Astrocyte (in vitro differentiated cells and primary cell): Measurements from ENCODE around the gene STX5. TPM values are rescaled to one million over a fixed set of nuclear protein-coding genes. Genes with fewer than 3 reads are reported as not detected.
A peak's percentile ranks its signal among the peaks of the same experiment; 100 is the strongest.

Experiments
- DNase-seq: peaks from one replicate; pipeline ENCODE4 v3.0.0-alpha.2; 2010; ENCODE audit warnings: low read depth
- FAIRE-seq: peaks from 2 replicates; lab custom pipeline; 2011; peaks lifted over from hg19 to GRCh38; lab: Jason Lieb, UNC
- H2AFZ ChIP-seq: 2 replicates; pipeline ENCODE4 v1.6.0; 2012; ENCODE audit warnings: low read depth, low read length, inconsistent platforms
- H3K27ac ChIP-seq: 2 replicates; pipeline ENCODE4 v1.5.1; 2011; ENCODE audit warnings: low read depth, low read length, inconsistent platforms
- H3K27me3 ChIP-seq: 2 replicates; pipeline ENCODE4 v1.6.0; 2011; ENCODE audit warnings: low read length, inconsistent platforms; ENCODE audit not compliant: insufficient read depth
- H3K36me3 ChIP-seq: 2 replicates; pipeline ENCODE4 v1.5.1; 2011; ENCODE audit warnings: low read length, inconsistent platforms; ENCODE audit not compliant: insufficient read depth
- H3K4me1 ChIP-seq: 2 replicates; pipeline ENCODE4 v1.5.1; 2011; ENCODE audit warnings: low read length, inconsistent platforms; ENCODE audit not compliant: insufficient read depth
- H3K4me2 ChIP-seq: 2 replicates; pipeline ENCODE4 v1.6.0; 2012; ENCODE audit warnings: low read length, inconsistent platforms
- H3K4me3 ChIP-seq: 2 replicates; pipeline ENCODE4 v1.5.1; 2011; ENCODE audit warnings: low read depth, mild to moderate bottlenecking, low read length, inconsistent platforms; ENCODE audit not compliant: insufficient read depth
- H3K79me2 ChIP-seq: 2 replicates; pipeline ENCODE4 v1.6.0; 2012; ENCODE audit warnings: mild to moderate bottlenecking, low read length, inconsistent platforms; ENCODE audit not compliant: insufficient read depth
- H3K9ac ChIP-seq: 2 replicates; pipeline ENCODE4 v1.6.0; 2012; ENCODE audit warnings: mild to moderate bottlenecking, low read length, inconsistent platforms
- H3K9me3 ChIP-seq: 2 replicates; pipeline ENCODE4 v1.5.1; 2012; ENCODE audit warnings: low read depth, mild to moderate bottlenecking, low read length, inconsistent platforms; ENCODE audit not compliant: insufficient read depth
- H4K20me1 ChIP-seq: 2 replicates; pipeline ENCODE4 v1.6.0; 2012; ENCODE audit warnings: low read length, inconsistent platforms; ENCODE audit not compliant: insufficient read depth
- H3K27ac Mint-ChIP-seq: one replicate; pipeline ENCODE4 v1.8.0; 2021; ENCODE audit warnings: mild to moderate bottlenecking, mixed read lengths; ENCODE audit not compliant: unreplicated experiment
- H3K27me3 Mint-ChIP-seq: one replicate; pipeline ENCODE4 v1.8.0; 2021; ENCODE audit warnings: low read depth, mixed read lengths; ENCODE audit not compliant: unreplicated experiment
- H3K36me3 Mint-ChIP-seq: one replicate; pipeline ENCODE4 v1.8.0; 2021; ENCODE audit warnings: low read depth, mixed read lengths; ENCODE audit not compliant: unreplicated experiment
- H3K4me1 Mint-ChIP-seq: one replicate; pipeline ENCODE4 v1.8.0; 2021; ENCODE audit warnings: low read depth, mixed read lengths; ENCODE audit not compliant: unreplicated experiment
- H3K4me3 Mint-ChIP-seq: one replicate; pipeline ENCODE4 v1.8.0; 2021; ENCODE audit warnings: mild to moderate bottlenecking, moderate library complexity, mixed read lengths; ENCODE audit not compliant: unreplicated experiment
- H3K9me3 Mint-ChIP-seq: one replicate; pipeline ENCODE4 v1.8.0; 2021; ENCODE audit warnings: mild to moderate bottlenecking, mixed read lengths; ENCODE audit not compliant: unreplicated experiment
- EZH2 ChIP-seq: IDR thresholded peaks from 2 replicates; pipeline ENCODE4 v1.6.1; 2012; ENCODE audit warnings: mild to moderate bottlenecking, low read length, inconsistent platforms; ENCODE audit not compliant: insufficient read depth
- total RNA-seq: library from RNA; stranded (reverse); gene quantifications from 2 replicates; pipeline ENCODE4 v1.2.1, GENCODE V29; 2021
- TF ChIP-seq, protein P1 (sequence below): IDR thresholded peaks from 2 replicates; pipeline ENCODE4 v1.5.1; 2011; ENCODE audit warnings: low read depth, mild to moderate bottlenecking, inconsistent platforms, low read length, moderate library complexity; ENCODE audit not compliant: insufficient read depth

The STX5 gene
- total RNA-seq, 1 donor from 2014 or later, result 45.7 TPM

DNA sequence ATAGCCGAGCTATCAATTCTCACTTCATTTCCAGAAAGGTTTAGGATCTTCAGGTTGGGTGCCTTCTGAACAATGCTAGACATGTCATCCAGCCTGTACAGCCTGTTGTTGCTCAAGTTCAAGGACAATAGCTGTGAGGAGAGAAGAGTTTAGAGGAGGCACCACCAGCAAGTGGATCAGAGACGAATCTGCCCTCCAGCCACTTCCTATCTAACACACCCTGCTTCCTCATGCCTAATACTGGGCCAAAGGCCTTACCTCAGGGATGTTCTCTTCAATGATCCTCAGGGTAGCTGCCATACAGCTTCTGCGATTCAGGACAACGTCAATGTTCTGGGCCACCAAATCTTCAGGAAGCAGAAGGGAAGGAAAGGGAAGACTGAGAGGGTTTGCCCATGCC, 30.8 kb downstream of the STX5 start:
- H3K27ac Mint-ChIP-seq, result no peak overlapping the region
- H2AFZ ChIP-seq, result no peak overlapping the region
- H3K4me1 Mint-ChIP-seq, result peaks cover 11% of the 10 kb centered on the region
- H3K27me3 ChIP-seq, result no peaks in the 10 kb centered on the region
- H3K9me3 ChIP-seq, result no peaks in the 10 kb centered on the region
- DNase-seq, result no peak
- H3K27ac ChIP-seq, result no peak overlapping the region
- peaks cover 29% of the 10 kb centered on the region for H3K36me3 Mint-ChIP-seq
- H3K4me2 ChIP-seq, result no peak overlapping the region
- peaks cover 57% of the 10 kb centered on the region for H4K20me1 ChIP-seq
- no peak overlapping the region for H3K9ac ChIP-seq
- no peaks in the 10 kb centered on the region for H3K27me3 Mint-ChIP-seq
- no peak overlapping the region for H3K4me3 ChIP-seq
- no peak overlapping the region for H3K4me3 Mint-ChIP-seq
- FAIRE-seq, result no peak
- H3K36me3 ChIP-seq, result peaks cover 46% of the 10 kb centered on the region
- TF ChIP-seq, protein P1, sequence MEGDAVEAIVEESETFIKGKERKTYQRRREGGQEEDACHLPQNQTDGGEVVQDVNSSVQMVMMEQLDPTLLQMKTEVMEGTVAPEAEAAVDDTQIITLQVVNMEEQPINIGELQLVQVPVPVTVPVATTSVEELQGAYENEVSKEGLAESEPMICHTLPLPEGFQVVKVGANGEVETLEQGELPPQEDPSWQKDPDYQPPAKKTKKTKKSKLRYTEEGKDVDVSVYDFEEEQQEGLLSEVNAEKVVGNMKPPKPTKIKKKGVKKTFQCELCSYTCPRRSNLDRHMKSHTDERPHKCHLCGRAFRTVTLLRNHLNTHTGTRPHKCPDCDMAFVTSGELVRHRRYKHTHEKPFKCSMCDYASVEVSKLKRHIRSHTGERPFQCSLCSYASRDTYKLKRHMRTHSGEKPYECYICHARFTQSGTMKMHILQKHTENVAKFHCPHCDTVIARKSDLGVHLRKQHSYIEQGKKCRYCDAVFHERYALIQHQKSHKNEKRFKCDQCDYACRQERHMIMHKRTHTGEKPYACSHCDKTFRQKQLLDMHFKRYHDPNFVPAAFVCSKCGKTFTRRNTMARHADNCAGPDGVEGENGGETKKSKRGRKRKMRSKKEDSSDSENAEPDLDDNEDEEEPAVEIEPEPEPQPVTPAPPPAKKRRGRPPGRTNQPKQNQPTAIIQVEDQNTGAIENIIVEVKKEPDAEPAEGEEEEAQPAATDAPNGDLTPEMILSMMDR, result no peak
- no peak for TF ChIP-seq EZH2
- peaks cover 12% of the 10 kb centered on the region for H3K4me1 ChIP-seq
- H3K9me3 Mint-ChIP-seq, result no peaks in the 10 kb centered on the region
- peaks cover 43% of the 10 kb centered on the region for H3K79me2 ChIP-seq

DNA sequence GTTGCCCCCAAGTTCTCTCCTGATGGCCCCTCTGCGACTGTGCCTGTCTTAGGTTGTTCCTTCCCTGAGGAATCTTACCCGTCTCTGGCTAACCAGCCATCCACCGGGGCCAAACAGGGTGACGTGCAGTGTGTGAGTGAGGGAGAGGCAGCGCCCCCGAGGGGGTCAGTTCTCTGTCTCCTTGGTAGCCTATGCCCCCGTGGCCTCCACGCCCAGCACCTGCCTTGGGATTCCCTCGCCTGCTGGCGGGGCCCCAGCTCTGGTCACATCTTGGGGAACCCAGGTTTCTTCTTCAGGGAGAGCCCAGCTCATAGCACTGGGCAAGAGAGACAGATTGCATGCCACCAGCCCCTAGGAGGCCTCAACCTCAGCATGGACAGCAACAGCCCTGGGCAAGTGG, 32.4 kb downstream of the STX5 start:
- Histone ChIP-seq H3K9ac (no peak overlapping the region), H3K36me3 (peaks cover 60% of the 10 kb centered on the region), H3K4me3 (no peak overlapping the region), H3K79me2 (peaks cover 40% of the 10 kb centered on the region), H3K27me3 (no peaks in the 10 kb centered on the region), H3K4me2 (no peak overlapping the region), H4K20me1 (peaks cover 63% of the 10 kb centered on the region), H3K9me3 (no peaks in the 10 kb centered on the region), H3K27ac (no peak overlapping the region), H3K4me1 (peaks cover 6% of the 10 kb centered on the region), H2AFZ (no peak overlapping the region)
- no peaks in the 10 kb centered on the region for H3K27me3 Mint-ChIP-seq
- H3K36me3 Mint-ChIP-seq, result peaks cover 41% of the 10 kb centered on the region
- DNase-seq, result no peak
- H3K4me1 Mint-ChIP-seq, result peaks cover 9% of the 10 kb centered on the region
- no peak overlapping the region for H3K4me3 Mint-ChIP-seq
- TF ChIP-seq EZH2, result no peak
- TF ChIP-seq, protein P1, result no peak
- no peak for FAIRE-seq
- no peak overlapping the region for H3K27ac Mint-ChIP-seq
- no peaks in the 10 kb centered on the region for H3K9me3 Mint-ChIP-seq

DNA sequence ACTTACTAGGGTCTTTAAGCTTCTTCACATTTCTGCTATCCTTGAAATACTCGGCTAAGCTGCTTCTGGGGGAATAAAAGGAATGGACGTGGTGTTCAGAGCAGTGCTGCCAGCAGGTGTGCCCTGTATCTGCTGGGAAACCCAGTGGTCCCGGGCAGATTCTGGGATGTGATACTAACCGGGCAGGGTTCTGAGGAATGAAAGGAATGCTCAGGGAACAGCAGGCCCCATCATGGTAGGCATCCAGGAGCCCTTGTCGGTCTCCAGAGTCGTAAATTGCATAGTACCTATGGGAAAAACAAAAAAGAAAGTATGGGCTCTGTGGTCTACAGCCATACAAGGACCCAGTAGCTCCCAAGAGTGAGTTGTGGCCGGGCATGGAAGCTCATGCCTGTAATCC, 35.6 kb downstream of the STX5 start:
- Histone ChIP-seq H3K4me2 (no peak overlapping the region), H3K27ac (no peak overlapping the region), H3K4me1 (peaks cover 6% of the 10 kb centered on the region), H3K4me3 (no peak overlapping the region), H3K9ac (no peak overlapping the region), H3K36me3 (peaks cover 71% of the 10 kb centered on the region), H4K20me1 (peaks cover 46% of the 10 kb centered on the region), H3K9me3 (no peaks in the 10 kb centered on the region), H3K79me2 (peaks cover 16% of the 10 kb centered on the region), H2AFZ (no peak overlapping the region), H3K27me3 (no peaks in the 10 kb centered on the region)
- H3K36me3 Mint-ChIP-seq, result peaks cover 27% of the 10 kb centered on the region
- no peak overlapping the region for H3K27ac Mint-ChIP-seq
- TF ChIP-seq, protein P1, result no peak
- no peak for TF ChIP-seq EZH2
- no peaks in the 10 kb centered on the region for H3K27me3 Mint-ChIP-seq
- H3K4me3 Mint-ChIP-seq, result peak overlapping the region; percentile 40
- FAIRE-seq (no peak), DNase-seq (no peak)
- peaks cover 8% of the 10 kb centered on the region for H3K4me1 Mint-ChIP-seq
- no peaks in the 10 kb centered on the region for H3K9me3 Mint-ChIP-seq
